Suprapubic skin (tissue), 4 donors: ENCODE measurements around the gene RASL10A.

Experiments
- EP300 ChIP-seq: sonication (generic); formaldehyde crosslinking; IDR thresholded peaks from one replicate; pipeline ENCODE4 v1.6.1; 2017; ENCODE audit warnings: antibody characterized with exemption
- POLR2A ChIP-seq, 2 donors: fragments of 450-650 bp; IDR thresholded peaks; one replicate each; pipeline ENCODE4 v1.6.1; 2017; ENCODE audit warnings: antibody characterized with exemption in 2 of 2, mild to moderate bottlenecking in 2 of 2, moderate library complexity in 2 of 2
- POLR2AphosphoS5 ChIP-seq, 3 donors: sonication (generic); formaldehyde crosslinking; IDR thresholded peaks; one replicate each; pipeline ENCODE4 v1.6.1; 2017; ENCODE audit warnings: antibody characterized with exemption in 3 of 3
- TF ChIP-seq, protein P1 (sequence below), 2 donors: fragments of 200-600 bp in 1 of 2; fragments of 450-650 bp in 1 of 2; sonication (generic) in 1 of 2; IDR thresholded peaks; one replicate each; pipeline ENCODE4 v1.5.1; 2016 to 2019; ENCODE audit warnings: antibody characterized with exemption in 2 of 2, mild to moderate bottlenecking in 1 of 2, moderate library complexity in 1 of 2

DNA sequence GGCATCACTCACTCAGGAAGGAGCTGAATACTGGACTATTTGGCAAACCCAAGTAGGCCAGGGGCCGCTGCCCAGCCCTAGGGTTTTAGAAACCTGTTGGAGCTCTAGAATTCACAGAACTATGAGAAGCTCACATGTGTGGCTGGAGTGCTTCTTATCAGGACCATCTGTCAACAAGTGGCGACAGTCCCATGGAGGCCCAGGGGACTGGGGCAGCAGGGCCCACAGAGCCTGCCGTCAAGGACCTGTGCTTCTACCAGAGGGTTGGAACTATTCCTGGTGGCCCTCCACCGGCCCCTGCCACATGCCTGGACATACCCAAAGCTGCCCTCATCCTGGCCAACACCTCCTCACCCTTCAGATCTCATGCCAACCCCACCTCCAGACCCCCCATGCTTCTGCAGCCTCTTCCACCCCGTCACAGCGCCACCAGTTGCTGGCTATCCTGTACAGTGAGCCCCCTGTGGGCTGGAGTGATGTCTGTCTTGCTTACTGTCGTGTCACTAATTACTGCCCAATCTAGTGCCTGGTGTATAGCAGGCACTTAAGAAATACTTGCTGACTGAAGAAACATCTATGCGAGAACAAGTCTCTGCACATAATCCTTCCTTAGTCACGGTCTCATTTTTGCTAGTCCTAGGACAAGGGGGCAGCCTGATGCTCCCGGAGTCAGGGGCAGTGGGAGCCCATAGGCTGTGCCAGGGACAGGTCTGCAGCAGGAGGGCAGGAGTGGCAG is 27.2 kb upstream of the RASL10A start:
- TF ChIP-seq, protein P1, sequence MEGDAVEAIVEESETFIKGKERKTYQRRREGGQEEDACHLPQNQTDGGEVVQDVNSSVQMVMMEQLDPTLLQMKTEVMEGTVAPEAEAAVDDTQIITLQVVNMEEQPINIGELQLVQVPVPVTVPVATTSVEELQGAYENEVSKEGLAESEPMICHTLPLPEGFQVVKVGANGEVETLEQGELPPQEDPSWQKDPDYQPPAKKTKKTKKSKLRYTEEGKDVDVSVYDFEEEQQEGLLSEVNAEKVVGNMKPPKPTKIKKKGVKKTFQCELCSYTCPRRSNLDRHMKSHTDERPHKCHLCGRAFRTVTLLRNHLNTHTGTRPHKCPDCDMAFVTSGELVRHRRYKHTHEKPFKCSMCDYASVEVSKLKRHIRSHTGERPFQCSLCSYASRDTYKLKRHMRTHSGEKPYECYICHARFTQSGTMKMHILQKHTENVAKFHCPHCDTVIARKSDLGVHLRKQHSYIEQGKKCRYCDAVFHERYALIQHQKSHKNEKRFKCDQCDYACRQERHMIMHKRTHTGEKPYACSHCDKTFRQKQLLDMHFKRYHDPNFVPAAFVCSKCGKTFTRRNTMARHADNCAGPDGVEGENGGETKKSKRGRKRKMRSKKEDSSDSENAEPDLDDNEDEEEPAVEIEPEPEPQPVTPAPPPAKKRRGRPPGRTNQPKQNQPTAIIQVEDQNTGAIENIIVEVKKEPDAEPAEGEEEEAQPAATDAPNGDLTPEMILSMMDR (IDR thresholded peaks at IDR 0.05) = no peak
- TF ChIP-seq EP300 (no peak), POLR2A (IDR thresholded peaks at IDR 0.05) (no peak), POLR2AphosphoS5 (IDR thresholded peaks at IDR 0.05) (no peak)
